ENCODE results near the gene RRAS.

RRAS gene

GRCh38 chr19:49593233-49594113, 46.5 kb downstream of the RRAS start:
- DNase-seq (ENCODE audit: low read depth) = peak; percentile 76
- H3K4me3 ChIP-seq (ENCODE audit: low read depth, low read length) = peak overlapping the region; percentile 71
- no peak for TF ChIP-seq CTCF (IDR thresholded peaks at IDR 0.05; ENCODE audit: low read depth, low read length, missing control alignments)

GRCh38 chr19:49592486-49593232, 47.3 kb downstream of the RRAS start:
- no peak for DNase-seq (ENCODE audit: low read depth)
- no peak for TF ChIP-seq CTCF (IDR thresholded peaks at IDR 0.05; ENCODE audit: low read depth, low read length, missing control alignments)

GRCh38 chr19:49591731-49592485, 48.0 kb downstream of the RRAS start:
- TF ChIP-seq CTCF (IDR thresholded peaks at IDR 0.05; ENCODE audit: low read depth, low read length, missing control alignments) = no peak
- peak overlapping the region; percentile 71 for H3K4me3 ChIP-seq (ENCODE audit: low read depth, low read length)
- no peak for DNase-seq (ENCODE audit: low read depth)

More at GRCh38 chr19:49592486-49593232, 47.3 kb downstream of the RRAS start:
- H3K4me3 ChIP-seq (ENCODE audit: low read depth, low read length) = peak overlapping the region; percentile 71

GRCh38 chr19:49590971-49591730, 48.8 kb downstream of the RRAS start, which contains the start of gene PRR12:
PRR12 (plus strand) TSS chr19:49591182; CDS start chr19:49591655, 473 bp downstream.
- no peak for TF ChIP-seq CTCF (IDR thresholded peaks at IDR 0.05; ENCODE audit: low read depth, low read length, missing control alignments)
- DNase-seq (ENCODE audit: low read depth) = no peak
- peak within 1 kb of the TSS; percentile 71 for H3K4me3 ChIP-seq (ENCODE audit: low read depth, low read length)

- DNase-seq (ENCODE audit: low read depth) = peak; percentile 96
- peak overlapping the region; percentile 71 for H3K4me3 ChIP-seq (ENCODE audit: low read depth, low read length)
- peak; percentile 18 for TF ChIP-seq CTCF (IDR thresholded peaks at IDR 0.05; ENCODE audit: low read depth, low read length, missing control alignments)
These were observed 49.6 kb downstream of the RRAS start for GRCh38 chr19:49590071-49590970.

All from GM12864 (cell line).